ENCODE data around the gene KIF5C.

Gene KIF5C

DNA sequence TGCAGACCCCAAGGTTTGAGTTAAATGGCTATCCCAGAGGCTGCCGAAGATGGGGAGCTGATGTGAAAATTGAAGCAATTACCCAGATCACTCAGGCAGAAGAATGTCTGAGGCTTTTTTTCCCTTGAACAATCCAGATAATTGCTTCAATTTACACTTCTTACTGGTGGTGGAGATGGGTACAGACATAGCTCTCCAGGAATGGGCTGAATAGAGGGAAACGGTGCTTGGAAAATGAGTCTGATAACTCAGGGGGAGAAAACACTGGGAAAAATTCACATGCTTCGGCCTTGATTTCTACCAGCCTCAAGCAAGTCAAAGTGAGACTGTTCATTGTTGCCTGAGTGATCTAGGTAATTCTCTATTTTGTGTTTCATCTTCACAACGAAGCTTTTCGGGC, 9.5 kb upstream of the KIF5C start:
- Histone ChIP-seq H3K36me3 (ENCODE audit: control insufficient read depth, insufficient read depth, low read length) (no peaks in the 10 kb centered on the region), H2AFZ (no peak overlapping the region), H3K4me3 (ENCODE audit: low read depth, low read length) (no peak overlapping the region), H3K4me1 (no peaks in the 10 kb centered on the region), H3K9me3 (ENCODE audit: control insufficient read depth, low read length) (no peaks in the 10 kb centered on the region), H3K4me2 (ENCODE audit: low read length) (no peak overlapping the region), H3K27ac (no peak overlapping the region), H3K27me3 (ENCODE audit: control insufficient read depth, insufficient read depth, low read length) (no peaks in the 10 kb centered on the region), H3K79me2 (no peaks in the 10 kb centered on the region), H3K9ac (no peak overlapping the region)
- TF ChIP-seq, protein P1, sequence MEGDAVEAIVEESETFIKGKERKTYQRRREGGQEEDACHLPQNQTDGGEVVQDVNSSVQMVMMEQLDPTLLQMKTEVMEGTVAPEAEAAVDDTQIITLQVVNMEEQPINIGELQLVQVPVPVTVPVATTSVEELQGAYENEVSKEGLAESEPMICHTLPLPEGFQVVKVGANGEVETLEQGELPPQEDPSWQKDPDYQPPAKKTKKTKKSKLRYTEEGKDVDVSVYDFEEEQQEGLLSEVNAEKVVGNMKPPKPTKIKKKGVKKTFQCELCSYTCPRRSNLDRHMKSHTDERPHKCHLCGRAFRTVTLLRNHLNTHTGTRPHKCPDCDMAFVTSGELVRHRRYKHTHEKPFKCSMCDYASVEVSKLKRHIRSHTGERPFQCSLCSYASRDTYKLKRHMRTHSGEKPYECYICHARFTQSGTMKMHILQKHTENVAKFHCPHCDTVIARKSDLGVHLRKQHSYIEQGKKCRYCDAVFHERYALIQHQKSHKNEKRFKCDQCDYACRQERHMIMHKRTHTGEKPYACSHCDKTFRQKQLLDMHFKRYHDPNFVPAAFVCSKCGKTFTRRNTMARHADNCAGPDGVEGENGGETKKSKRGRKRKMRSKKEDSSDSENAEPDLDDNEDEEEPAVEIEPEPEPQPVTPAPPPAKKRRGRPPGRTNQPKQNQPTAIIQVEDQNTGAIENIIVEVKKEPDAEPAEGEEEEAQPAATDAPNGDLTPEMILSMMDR (IDR thresholded peaks at IDR 0.05), result no peak

- Histone ChIP-seq H3K27me3 (ENCODE audit: control insufficient read depth, insufficient read depth, low read length) (no peaks in the 10 kb centered on the region), H3K27ac (no peak overlapping the region), H3K9me3 (ENCODE audit: control insufficient read depth, low read length) (no peaks in the 10 kb centered on the region), H2AFZ (no peak overlapping the region), H3K4me2 (ENCODE audit: low read length) (no peak overlapping the region), H3K9ac (no peak overlapping the region), H3K36me3 (ENCODE audit: control insufficient read depth, insufficient read depth, low read length) (no peaks in the 10 kb centered on the region), H3K4me3 (ENCODE audit: low read depth, low read length) (no peak overlapping the region), H3K79me2 (no peaks in the 10 kb centered on the region), H3K4me1 (no peaks in the 10 kb centered on the region)
- TF ChIP-seq, protein P1 (IDR thresholded peaks at IDR 0.05), result no peak
These were observed 8.9 kb upstream of the KIF5C start for GRCh38 chr2:148866091-148866490.

DNA sequence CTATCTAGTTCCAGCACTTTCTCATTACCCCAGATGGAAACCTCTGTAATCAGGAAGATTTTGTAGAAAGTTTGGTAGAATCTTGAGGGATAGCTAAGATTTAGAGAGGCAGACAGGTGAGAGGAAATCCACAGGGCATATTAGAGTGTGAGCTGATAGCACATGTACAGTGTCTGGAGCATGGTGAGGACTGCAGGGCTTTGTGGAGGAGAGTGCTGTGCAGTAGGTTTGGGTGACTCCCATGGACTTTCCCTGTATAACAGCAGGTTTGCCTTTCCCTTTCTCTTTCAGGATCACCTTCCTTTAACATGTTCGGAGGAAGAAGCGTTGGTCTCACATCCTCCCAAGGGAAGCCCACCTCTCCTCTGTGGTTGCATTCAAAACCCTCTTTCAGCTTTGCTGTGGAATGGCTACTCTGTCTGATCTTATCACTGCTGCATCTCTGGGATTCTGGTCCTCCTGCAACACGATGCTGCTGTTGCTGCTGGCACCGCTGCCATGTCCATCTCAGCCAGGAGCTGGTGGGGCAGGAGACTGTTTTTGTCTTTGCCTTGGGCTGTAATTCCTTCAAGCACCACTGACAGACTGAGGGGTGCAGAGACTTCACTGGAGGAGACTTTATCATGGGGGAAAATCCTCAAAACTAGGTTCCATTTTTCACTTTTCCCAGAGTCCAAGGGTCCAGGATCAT, 7.8 kb upstream of the KIF5C start:
- H3K36me3 ChIP-seq (ENCODE audit: control insufficient read depth, insufficient read depth, low read length), result no peaks in the 10 kb centered on the region
- H2AFZ ChIP-seq, result no peak overlapping the region
- no peak overlapping the region for H3K9ac ChIP-seq
- TF ChIP-seq, protein P1 (IDR thresholded peaks at IDR 0.05), result no peak
- H3K4me2 ChIP-seq (ENCODE audit: low read length), result no peak overlapping the region
- H3K9me3 ChIP-seq (ENCODE audit: control insufficient read depth, low read length), result no peaks in the 10 kb centered on the region
- H3K4me3 ChIP-seq (ENCODE audit: low read depth, low read length), result no peak overlapping the region
- H3K4me1 ChIP-seq, result no peaks in the 10 kb centered on the region
- no peaks in the 10 kb centered on the region for H3K27me3 ChIP-seq (ENCODE audit: control insufficient read depth, insufficient read depth, low read length)
- H3K79me2 ChIP-seq, result no peaks in the 10 kb centered on the region
- H3K27ac ChIP-seq, result no peak overlapping the region

DNA sequence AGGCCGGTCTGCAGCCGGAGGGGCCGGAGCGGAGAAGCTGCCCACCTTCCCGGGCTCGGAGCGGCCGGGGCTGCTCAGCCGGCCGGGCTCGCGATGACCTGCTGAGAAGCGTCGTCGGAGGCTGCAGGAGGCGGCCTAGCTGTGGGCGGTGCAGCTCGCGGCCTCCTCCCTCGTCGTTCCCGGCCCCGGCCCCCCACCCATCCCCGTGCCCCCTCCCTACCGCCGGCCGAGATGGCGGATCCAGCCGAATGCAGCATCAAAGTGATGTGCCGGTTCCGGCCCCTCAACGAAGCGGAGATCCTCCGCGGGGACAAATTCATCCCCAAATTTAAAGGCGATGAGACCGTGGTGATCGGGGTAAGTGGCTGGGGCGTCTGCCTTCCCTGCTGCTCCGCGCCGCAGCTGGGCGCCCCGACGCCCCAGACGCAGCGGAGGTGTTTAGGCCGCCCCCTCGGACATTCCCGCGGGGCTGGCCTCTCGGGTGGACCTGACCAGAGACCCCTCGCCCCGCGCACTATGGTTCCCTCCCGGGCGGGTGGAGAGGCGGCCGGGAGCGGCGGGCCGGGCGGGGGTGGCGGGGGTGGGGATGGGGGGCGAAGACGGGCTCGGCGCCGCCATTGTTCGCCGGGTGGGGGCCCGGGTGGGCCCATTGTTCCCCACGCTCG, 492 bp downstream of the KIF5C start:
- Histone ChIP-seq H3K4me3 (ENCODE audit: low read depth, low read length) (no peak overlapping the region), H3K79me2 (no peaks in the 10 kb centered on the region), H2AFZ (peak overlapping the region; percentile 82), H3K9me3 (ENCODE audit: control insufficient read depth, low read length) (no peaks in the 10 kb centered on the region), H3K36me3 (ENCODE audit: control insufficient read depth, insufficient read depth, low read length) (no peaks in the 10 kb centered on the region), H3K4me1 (no peaks in the 10 kb centered on the region), H3K27me3 (ENCODE audit: control insufficient read depth, insufficient read depth, low read length) (no peaks in the 10 kb centered on the region), H3K9ac (no peak overlapping the region), H3K27ac (no peak overlapping the region), H3K4me2 (ENCODE audit: low read length) (peak overlapping the region; percentile 34)
- TF ChIP-seq, protein P1 (IDR thresholded peaks at IDR 0.05), result no peak

DNA sequence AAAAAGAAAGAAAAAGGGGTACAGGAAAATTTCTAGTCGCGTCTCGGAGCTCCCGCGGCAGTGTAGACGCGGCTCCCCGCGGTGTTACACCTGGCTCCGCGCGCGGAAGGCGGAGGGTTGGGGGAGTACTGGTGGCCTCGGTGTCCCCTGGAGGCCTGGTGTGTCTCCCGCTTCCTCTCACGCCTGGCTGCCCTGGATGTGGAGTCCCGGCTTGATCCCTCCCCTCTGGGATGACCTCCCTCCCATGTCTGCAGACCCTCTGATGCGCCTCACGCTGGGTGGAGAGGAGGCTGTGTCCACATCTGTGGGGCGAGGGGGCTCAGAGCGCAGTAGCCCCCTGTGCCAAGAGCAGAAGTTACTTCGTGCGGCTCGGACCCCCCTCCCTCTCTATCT, 1.2 kb downstream of the KIF5C start:
- H3K27me3 ChIP-seq (ENCODE audit: control insufficient read depth, insufficient read depth, low read length), result no peaks in the 10 kb centered on the region

More for the DNA sequence above, 1.2 kb downstream of the KIF5C start:
- no peak overlapping the region for H3K27ac ChIP-seq
- H3K9ac ChIP-seq, result no peak overlapping the region
- H3K4me1 ChIP-seq, result no peaks in the 10 kb centered on the region
- no peak overlapping the region for H3K4me2 ChIP-seq (ENCODE audit: low read length)
- no peaks in the 10 kb centered on the region for H3K36me3 ChIP-seq (ENCODE audit: control insufficient read depth, insufficient read depth, low read length)
- TF ChIP-seq, protein P1 (IDR thresholded peaks at IDR 0.05), result no peak
- H2AFZ ChIP-seq, result peak overlapping the region; percentile 82
- no peaks in the 10 kb centered on the region for H3K9me3 ChIP-seq (ENCODE audit: control insufficient read depth, low read length)
- no peaks in the 10 kb centered on the region for H3K79me2 ChIP-seq
- no peak overlapping the region for H3K4me3 ChIP-seq (ENCODE audit: low read depth, low read length)
